Medulla oblongata (tissue), 1 donor: ENCODE results near the gene CAMK4.
"Not testable (repeated sequence)": the region's sequence is repeated elsewhere in the genome, so short reads cannot be mapped to it uniquely, and the experiment has no call there.

Experiments
- DNase-seq: peaks from one replicate; pipeline ENCODE4 v3.0.0-alpha.2; 2015; ENCODE audit errors: extremely low spot score

CAMK4 gene

DNA sequence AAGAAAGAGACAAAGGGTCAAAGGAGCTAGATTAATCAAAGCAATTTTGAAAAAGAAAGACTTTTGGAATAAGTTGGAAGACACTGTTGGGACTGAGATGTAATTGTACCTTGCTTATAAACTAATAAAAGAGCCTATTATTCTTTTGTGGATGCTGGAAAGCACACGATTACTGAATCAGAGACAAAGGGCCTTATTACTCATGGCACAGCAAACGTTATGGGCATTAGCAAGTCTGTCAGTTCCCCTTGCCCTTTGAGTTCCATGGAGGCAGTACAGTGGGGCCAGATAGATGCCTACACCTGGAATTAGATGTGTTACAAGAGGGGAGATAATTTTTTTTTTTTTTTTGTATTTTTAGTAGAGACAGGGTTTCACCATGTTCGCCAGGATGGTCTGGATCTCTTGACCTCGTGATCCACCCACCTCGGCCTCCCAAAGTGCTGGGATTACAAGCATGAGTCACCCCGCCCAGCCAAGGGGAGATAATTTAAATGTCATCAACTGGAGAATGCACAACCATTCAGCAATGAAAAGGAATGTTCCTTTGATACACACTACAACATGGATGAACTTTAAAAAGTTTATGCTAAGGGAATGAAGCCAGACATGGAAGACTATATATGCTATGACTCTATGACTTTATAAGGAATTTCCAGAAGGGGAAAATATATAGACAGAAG is 159.2 kb downstream of the CAMK4 start:
- DNase-seq: no peak

DNA sequence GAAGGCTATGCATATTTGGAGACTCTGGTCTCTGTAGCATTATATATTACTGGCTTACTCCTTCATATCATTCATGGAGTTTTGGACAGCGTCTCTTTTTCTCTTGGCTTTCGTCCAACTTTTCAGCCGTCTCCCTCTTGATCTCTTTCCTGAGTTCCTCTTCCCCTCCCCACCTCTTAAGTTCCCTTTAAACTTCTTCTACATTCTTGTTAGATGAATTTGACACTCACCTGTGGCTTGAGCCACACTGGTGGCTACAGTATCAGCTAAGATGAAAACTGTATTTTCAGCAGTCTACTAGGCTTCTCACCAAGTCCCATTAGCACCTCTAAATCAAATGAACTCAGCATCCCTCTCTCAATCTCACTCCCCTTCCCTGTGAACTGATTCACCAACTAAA is 160.0 kb downstream of the CAMK4 start:
- DNase-seq: no peak

DNA sequence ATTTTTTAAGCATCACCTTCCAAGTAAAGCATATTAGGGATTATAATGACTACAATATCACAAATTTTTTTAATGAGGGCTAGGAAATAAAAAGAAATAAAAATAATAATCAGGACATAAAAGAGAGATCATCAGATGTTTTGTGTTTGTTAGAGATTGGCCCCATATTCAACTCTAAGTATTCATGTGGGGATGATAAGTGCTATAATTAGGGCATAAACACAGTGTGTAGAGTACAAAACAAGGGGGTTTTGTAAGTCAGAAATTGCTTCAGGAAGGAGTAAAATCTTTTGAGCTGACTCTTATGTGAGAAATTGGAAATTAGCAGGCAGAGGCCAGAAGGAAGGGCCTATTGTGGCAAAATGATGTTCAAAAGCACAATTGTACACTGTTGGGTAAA is 160.9 kb downstream of the CAMK4 start:
- no peak for DNase-seq

DNA sequence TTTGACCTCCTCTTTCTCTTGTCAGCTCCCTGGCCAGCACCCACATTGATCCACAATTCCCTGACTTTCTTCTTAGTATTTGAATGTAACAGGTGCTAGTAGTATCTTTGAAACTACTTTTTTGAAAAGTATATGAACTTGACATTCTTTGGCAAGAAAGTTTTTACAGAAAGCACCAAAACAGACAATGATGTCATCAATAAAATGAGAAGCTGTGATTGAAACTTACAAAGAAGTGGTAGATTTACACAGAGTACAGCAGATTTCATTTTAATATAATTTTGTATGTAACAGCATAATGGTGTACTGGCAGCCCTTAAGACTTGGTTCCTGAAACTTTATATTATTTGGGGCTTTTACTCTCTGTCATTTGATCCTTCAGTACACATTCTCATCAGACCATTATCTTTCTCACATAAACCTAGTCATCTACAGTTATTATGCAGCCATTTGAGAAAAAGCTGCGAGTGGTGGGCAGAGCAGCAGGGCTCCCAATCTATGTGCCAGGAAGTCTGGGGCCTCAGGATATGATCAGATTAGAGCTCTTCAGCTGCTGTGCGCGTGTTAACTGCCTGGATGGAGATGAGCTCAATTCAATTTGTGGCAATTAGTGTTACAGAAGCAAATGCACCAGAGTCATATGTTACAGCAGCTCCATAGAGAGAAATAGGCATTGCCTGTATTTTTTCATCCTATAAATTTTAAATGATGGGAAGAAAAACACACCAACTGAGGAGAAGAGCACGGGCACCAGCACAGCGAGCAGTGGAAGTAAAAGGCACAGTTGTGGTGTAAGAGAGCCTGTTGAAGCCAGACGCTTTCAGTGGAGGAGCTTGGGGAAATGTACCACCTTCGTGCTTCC is 162.0 kb downstream of the CAMK4 start:
- no peak for DNase-seq

DNA sequence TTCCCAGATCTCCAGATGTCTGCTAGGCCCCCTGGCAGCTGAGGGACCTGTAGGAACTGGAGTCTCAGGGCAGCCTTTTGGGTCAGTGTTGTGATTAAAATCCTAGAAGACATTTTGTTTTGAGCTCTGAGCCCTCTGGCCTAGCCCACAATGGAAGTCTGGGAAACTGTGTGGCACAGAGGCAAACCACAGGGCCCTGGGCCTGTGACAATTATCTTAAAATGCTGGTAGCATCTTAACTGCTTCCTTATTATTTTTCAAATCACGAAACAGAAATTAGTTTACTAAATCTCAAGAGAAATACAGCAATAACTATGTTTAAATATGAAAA is 162.6 kb downstream of the CAMK4 start:
- no peak for DNase-seq

DNA sequence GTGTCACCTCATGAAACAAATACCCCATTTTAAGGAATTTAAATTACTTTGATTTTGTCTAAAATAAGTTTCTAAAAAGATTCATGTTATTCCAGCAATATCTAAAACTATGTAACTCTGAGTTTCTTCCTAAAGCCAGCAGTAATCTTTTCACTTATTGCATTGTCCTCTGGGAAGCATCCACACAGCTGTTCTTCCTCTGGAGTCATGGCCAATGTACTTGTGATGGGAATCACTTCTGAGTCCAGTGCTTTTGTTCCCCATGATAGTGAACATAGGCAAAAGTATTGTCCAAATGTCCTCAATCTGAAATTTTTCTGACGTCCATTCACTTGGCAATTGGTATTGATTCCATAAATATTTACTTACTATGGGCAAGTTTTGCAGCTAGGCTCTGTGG is 163.2 kb downstream of the CAMK4 start:
- DNase-seq: no peak

DNA sequence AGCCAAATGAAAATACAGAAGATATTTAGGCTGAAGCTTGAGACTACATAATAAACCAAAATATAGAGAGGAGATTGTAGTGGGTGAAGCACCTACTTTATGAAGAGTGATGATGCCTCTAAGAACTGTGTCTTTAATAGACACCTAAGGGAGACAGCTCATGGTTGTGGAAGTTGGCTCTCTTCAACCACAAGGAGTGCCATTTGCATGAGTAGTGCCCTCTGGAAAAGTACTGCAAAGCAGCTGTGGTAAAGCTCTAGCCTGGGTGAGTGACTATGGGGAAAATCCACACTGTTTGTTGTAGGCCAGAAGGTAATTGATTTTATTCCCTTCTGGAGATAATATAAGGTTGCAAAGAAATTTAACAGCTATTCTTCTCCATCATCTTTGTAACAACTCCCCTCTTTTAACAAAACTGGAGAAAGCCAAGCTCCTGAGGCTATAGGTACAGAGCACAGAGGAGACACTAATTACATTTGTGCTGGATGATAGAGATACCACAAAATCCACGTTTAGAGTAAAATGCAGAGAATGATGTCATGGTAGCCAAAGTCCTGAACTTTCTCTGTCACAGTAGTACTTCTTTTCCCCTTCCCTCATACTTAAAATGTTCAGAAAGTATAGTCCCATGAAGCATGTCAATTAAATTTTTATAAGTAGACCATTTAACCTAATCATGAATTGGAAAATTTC is 165.4 kb downstream of the CAMK4 start:
- no peak for DNase-seq

- DNase-seq: no peak
Observed at GRCh38 chr5:111392181-111392580, 168.0 kb downstream of the CAMK4 start.

- DNase-seq: no peak
Observed at GRCh38 chr5:111394586-111394985, 170.4 kb downstream of the CAMK4 start.

DNA sequence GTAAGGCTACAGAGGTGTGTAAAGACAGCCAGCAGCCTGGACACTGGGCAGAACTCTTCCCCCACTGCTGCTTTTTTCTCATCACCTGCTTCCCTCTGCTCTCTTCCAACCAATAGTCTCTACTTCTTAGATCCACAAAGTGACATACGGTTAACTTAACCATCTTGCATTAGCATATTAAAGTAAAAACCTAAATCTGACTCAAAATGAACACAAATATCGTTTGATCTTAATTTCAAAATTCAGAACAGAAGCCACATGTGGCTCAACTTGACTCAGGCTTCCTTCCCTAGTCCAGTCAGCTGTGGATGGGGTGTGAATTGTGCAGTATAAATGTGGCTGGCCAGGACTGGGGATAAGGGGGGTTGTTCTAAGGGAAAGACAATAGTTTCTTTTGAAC is 173.8 kb downstream of the CAMK4 start:
- no peak for DNase-seq

GRCh38 chr5:111399113-111399512 is 174.9 kb downstream of the CAMK4 start:
- no peak for DNase-seq

GRCh38 chr5:111401906-111402305 is 177.7 kb downstream of the CAMK4 start:
- no peak for DNase-seq

GRCh38 chr5:111404270-111404769 is 180.1 kb downstream of the CAMK4 start:
- DNase-seq: no peak

GRCh38 chr5:111407562-111407961 is 183.4 kb downstream of the CAMK4 start:
- DNase-seq: no peak

- DNase-seq: no peak
Observed at GRCh38 chr5:111408817-111409216, 184.6 kb downstream of the CAMK4 start.

- not testable (repeated sequence) for DNase-seq
Observed at GRCh38 chr5:111409266-111409665, 185.1 kb downstream of the CAMK4 start.

GRCh38 chr5:111410067-111410466 is 185.9 kb downstream of the CAMK4 start:
- DNase-seq: not testable (repeated sequence)

GRCh38 chr5:111411301-111411700 is 187.1 kb downstream of the CAMK4 start:
- DNase-seq: no peak

DNA sequence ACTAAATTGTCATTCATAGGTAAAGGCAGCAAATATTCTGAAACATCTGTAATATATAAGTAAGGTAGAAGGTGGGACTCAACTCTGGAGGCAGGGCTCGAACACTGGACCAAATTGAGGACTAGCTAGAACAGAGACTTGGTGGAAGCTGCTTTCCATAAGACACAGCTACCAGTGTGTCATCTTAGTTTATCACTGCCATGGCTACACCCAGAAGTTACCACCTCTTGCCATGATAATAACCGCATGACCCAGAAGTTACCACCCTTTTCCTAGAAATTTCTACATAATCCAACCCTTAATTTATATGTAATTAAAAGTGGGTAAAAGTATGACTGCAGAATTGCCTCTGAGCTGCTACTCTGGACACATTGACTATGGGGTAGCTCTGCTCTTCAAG is 188.4 kb downstream of the CAMK4 start:
- DNase-seq: no peak

DNA sequence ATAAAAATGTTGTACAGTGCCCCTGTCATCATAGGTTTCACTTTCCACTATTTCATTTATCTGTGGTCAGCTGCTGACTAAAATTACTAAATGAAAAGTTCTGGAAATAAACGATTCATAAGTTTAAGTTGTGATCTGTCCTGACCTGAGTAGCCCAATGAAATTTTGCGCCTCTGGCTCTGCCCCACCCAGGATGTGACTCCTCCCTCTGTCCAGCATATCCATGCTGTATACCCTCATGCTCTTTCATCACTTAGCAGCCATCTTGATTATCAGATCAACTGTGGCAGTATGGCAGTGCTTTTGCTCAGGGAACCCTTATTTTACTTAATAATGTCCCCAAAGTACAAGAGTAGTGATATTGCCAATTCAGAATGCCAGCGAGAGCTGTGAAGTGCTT is 190.9 kb downstream of the CAMK4 start:
- DNase-seq: no peak

DNA sequence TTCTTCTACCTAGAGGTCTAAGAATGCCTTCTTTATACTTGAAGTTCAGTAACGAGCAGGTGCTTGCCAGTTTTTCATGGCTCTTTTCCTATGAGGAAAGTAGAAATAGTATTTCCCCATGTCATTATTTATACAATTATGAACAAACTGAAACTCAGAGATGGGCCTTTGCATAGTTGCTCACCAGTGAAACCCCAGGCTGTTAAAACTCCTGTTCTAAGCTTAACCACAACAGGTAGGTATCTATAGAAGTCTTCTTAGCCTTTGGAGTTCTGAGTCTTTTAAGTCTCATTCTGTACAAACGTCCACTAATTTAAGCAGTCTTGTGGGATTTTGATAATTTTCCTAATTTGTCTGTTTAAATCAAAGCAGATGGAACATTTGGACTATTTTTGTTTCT is 198.1 kb downstream of the CAMK4 start:
- DNase-seq: no peak
